ENCODE measurements around the gene SLC2A8.

Gene SLC2A8

GRCh38 chr9:127353882-127354281 is 43.1 kb upstream of the SLC2A8 start:
- Histone ChIP-seq H3K27ac (no peak overlapping the region), H3K4me3 (ENCODE audit: low read depth, low read length) (no peak overlapping the region), H3K27me3 (replicated peaks) (no peaks in the 10 kb centered on the region), H3K36me3 (replicated peaks) (no peaks in the 10 kb centered on the region)
- no peak for TF ChIP-seq CTCF (IDR thresholded peaks at IDR 0.05; ENCODE audit: low read depth, low read length, missing control alignments)
- DNase-seq: no peak
- in situ Hi-C loops (cut with HindIII; ENCODE audit: low pct_ligation_motif_present, low sequenced_read_pairs): no loop called here

GRCh38 chr9:127356906-127357305 is 40.1 kb upstream of the SLC2A8 start:
- Histone ChIP-seq H3K36me3 (replicated peaks) (no peaks in the 10 kb centered on the region), H3K27ac (no peak overlapping the region), H3K4me3 (ENCODE audit: low read depth, low read length) (no peak overlapping the region), H3K27me3 (replicated peaks) (no peaks in the 10 kb centered on the region)
- DNase-seq: no peak
- TF ChIP-seq CTCF (IDR thresholded peaks at IDR 0.05; ENCODE audit: low read depth, low read length, missing control alignments): no peak
- in situ Hi-C loops (cut with HindIII; ENCODE audit: low pct_ligation_motif_present, low sequenced_read_pairs): no loop called here

- no peak overlapping the region for H3K27ac ChIP-seq
- in situ Hi-C loops (cut with HindIII; ENCODE audit: low pct_ligation_motif_present, low sequenced_read_pairs): no loop called here
- H3K4me3 ChIP-seq (ENCODE audit: low read depth, low read length): no peak overlapping the region
- H3K36me3 ChIP-seq (replicated peaks): no peaks in the 10 kb centered on the region
- no peak for TF ChIP-seq CTCF (IDR thresholded peaks at IDR 0.05; ENCODE audit: low read depth, low read length, missing control alignments)
- no peak for DNase-seq
- no peaks in the 10 kb centered on the region for H3K27me3 ChIP-seq (replicated peaks)
Observed at GRCh38 chr9:127358023-127358535, 38.9 kb upstream of the SLC2A8 start.

GRCh38 chr9:127358770-127359169 is 38.2 kb upstream of the SLC2A8 start:
- no peaks in the 10 kb centered on the region for H3K36me3 ChIP-seq (replicated peaks)
- H3K27me3 ChIP-seq (replicated peaks): no peaks in the 10 kb centered on the region
- in situ Hi-C loops (cut with HindIII; ENCODE audit: low pct_ligation_motif_present, low sequenced_read_pairs): no loop called here
- H3K4me3 ChIP-seq (ENCODE audit: low read depth, low read length): no peak overlapping the region
- no peak for DNase-seq
- TF ChIP-seq CTCF (IDR thresholded peaks at IDR 0.05; ENCODE audit: low read depth, low read length, missing control alignments): no peak
- H3K27ac ChIP-seq: no peak overlapping the region

- no peaks in the 10 kb centered on the region for H3K27me3 ChIP-seq (replicated peaks)
- H3K36me3 ChIP-seq (replicated peaks): no peaks in the 10 kb centered on the region
- H3K27ac ChIP-seq: no peak overlapping the region
- H3K4me3 ChIP-seq (ENCODE audit: low read depth, low read length): no peak overlapping the region
- TF ChIP-seq CTCF (IDR thresholded peaks at IDR 0.05; ENCODE audit: low read depth, low read length, missing control alignments): peak; percentile 47
- in situ Hi-C loops (cut with HindIII; ENCODE audit: low pct_ligation_motif_present, low sequenced_read_pairs): no loop called here
- DNase-seq: no peak
Observed at GRCh38 chr9:127360250-127360649, 36.7 kb upstream of the SLC2A8 start.

GRCh38 chr9:127360829-127361228 is 36.1 kb upstream of the SLC2A8 start:
- Histone ChIP-seq H3K27me3 (replicated peaks) (no peaks in the 10 kb centered on the region), H3K27ac (no peak overlapping the region), H3K36me3 (replicated peaks) (no peaks in the 10 kb centered on the region), H3K4me3 (ENCODE audit: low read depth, low read length) (no peak overlapping the region)
- in situ Hi-C loops (cut with HindIII; ENCODE audit: low pct_ligation_motif_present, low sequenced_read_pairs): no loop called here
- peak; percentile 55 for TF ChIP-seq CTCF (IDR thresholded peaks at IDR 0.05; ENCODE audit: low read depth, low read length, missing control alignments)
- peak; percentile 8 for DNase-seq
